ENCODE measurements around the gene PM20D2. TPM values are rescaled to one million over a fixed set of nuclear protein-coding genes. Genes with fewer than 3 reads are reported as not detected.

PM20D2 gene
- total and polyA plus RNA-seq, 2 of the 13 experiments (the other 11 are each of a cell fraction or from before 2014, with no cell fraction given), result 13.3 to 26.3 TPM

GRCh38 chr6:89145956-89146717 lies at the start of gene PM20D2 (continued):
- TF ChIP-seq ZBTB26 (CRISPR knock-in tag; IDR thresholded peaks at IDR 0.05; ENCODE audit: borderline replicate concordance) (no peak), MIER2 (CRISPR knock-in tag; IDR thresholded peaks at IDR 0.05) (no peak), SP4 (CRISPR knock-in tag; IDR thresholded peaks at IDR 0.05) (peak; percentile 49), GATA4 (IDR thresholded peaks at IDR 0.05; ENCODE audit: borderline replicate concordance, low read depth) (0 out of 2 replicates have a peak, but pooled peaks have one; percentile 49), GATAD1 (CRISPR knock-in tag; IDR thresholded peaks at IDR 0.05) (peak; percentile 32), ZNF331 (CRISPR knock-in tag; IDR thresholded peaks at IDR 0.05) (peak; percentile 12; the same call in 1 of the 2 replicates), ZNF749 (CRISPR knock-in tag; IDR thresholded peaks at IDR 0.05; ENCODE audit: borderline replicate concordance) (peak; percentile 98), SMYD3 (CRISPR knock-in tag; IDR thresholded peaks at IDR 0.05) (peak; percentile 49; the same call in 1 of the 2 replicates), ZXDC (CRISPR knock-in tag; IDR thresholded peaks at IDR 0.05) (peak; percentile 59), MAFK (conservative IDR thresholded peaks at IDR 0.05 in 1 of 2, IDR thresholded peaks at IDR 0.05 in 1 of 2; ENCODE audit: low read length in 2 of 2) (no peak), ZNF660 (CRISPR knock-in tag; IDR thresholded peaks at IDR 0.05; ENCODE audit: borderline replicate concordance, low read depth) (0 out of 2 replicates have a peak, but pooled peaks have one; percentile 49), MED13 (CRISPR knock-in tag; IDR thresholded peaks at IDR 0.05) (peak; percentile 70; the same call in 1 of the 2 replicates), NFAT5 (CRISPR knock-in tag; IDR thresholded peaks at IDR 0.05) (peak; percentile 59; the same call in 1 of the 2 replicates), ZBTB25 (CRISPR knock-in tag; IDR thresholded peaks at IDR 0.05) (no peak), SRSF1 (optimal IDR thresholded peaks at IDR 0.05; ENCODE audit: low read depth, low read length) (peak; percentile 11), SRF (IDR thresholded peaks at IDR 0.05; ENCODE audit: low read depth, low read length) (no peak)
- TF ChIP-seq, protein P1, sequence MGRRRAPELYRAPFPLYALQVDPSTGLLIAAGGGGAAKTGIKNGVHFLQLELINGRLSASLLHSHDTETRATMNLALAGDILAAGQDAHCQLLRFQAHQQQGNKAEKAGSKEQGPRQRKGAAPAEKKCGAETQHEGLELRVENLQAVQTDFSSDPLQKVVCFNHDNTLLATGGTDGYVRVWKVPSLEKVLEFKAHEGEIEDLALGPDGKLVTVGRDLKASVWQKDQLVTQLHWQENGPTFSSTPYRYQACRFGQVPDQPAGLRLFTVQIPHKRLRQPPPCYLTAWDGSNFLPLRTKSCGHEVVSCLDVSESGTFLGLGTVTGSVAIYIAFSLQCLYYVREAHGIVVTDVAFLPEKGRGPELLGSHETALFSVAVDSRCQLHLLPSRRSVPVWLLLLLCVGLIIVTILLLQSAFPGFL (CRISPR knock-in tag; IDR thresholded peaks at IDR 0.05), result peak; percentile 94; the same call in 1 of the 2 replicates

Measured in HepG2 (cell line).